GM03348 (cell line): Measurements from ENCODE around the gene LRMDA.

Experiments used
- DNase-seq: peaks from one replicate; pipeline ENCODE4 v3.0.0; 2012; ENCODE audit warnings: low spot score

Gene LRMDA

DNA sequence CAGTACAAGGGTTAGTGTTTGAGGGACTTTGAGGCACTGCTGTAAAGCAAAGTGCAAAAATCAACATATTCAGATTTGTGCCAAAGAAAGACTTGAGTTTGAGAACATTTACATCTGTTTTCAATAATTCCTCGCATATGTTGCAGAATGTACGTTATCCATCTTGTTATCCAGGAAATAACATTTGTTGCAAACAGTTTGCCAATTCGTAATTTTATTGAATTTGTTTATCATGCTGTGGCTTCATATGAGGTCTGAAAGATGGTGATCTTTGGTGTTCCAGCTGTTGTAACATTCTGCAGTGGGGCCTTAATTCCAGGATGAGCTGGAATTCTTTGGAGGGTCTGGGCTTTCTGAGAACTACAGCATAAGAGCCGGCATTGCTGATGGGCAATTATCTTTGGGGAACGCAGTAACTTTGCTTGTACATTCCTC, 396.2 kb downstream of the LRMDA start:
- DNase-seq, result no peak

DNA sequence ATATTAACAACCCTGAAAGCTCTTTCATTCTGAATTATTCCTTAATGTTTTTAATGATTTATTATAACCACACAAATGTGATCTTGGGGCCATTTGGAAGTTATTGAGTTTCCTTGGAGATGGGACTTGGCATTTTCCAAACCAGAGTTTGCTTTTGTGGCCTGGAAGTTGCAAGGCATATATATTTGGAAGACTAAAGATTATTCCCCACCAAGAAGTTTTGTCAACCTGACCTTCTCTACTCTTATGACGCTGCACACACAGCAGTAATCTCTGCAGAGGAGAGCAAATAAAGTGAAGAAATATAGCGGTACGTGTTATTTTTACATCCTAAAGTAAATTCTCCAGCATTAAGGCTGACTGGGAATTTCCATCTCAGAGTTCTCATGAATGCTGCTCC, 397.0 kb downstream of the LRMDA start:
- no peak for DNase-seq

DNA sequence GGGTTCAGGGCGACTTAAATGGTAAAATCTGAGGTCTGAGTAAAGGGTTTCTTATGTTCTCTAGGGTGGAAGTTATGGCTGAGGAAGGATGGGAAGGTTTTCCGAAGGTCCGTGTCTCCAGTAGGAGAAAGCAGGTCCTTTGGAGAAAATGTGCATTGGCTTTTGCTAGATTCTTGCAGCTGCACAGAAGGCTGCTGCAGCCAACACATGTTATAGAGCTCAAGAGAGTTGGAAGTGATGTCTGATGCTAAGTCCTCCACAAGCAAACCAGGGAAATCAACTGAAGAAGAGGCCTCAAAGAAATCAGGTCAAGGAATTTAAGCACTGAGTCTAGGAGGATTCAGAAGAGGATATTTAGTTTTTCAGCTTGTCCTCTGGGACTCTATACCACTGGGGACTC, 404.6 kb downstream of the LRMDA start:
- no peak for DNase-seq

DNA sequence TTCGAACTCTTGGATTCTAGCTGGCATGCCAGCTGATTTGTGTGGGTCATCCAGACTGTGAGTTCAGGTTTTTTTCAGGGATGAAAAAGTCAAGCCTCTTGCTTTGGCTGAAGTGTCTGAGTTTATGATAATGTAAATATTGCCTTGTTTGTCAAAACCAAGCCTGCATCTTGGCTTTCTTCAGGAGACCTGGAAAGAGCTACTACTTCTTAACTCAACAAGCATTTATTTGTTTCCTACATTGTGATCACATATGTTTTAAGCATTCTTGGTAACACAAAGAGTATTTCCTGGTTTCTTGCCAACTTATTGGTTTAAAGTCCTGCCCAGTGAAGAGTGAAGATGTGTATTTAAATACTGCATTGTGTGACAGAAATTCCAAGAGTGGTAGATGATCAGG, 407.1 kb downstream of the LRMDA start:
- DNase-seq, result no peak

DNA sequence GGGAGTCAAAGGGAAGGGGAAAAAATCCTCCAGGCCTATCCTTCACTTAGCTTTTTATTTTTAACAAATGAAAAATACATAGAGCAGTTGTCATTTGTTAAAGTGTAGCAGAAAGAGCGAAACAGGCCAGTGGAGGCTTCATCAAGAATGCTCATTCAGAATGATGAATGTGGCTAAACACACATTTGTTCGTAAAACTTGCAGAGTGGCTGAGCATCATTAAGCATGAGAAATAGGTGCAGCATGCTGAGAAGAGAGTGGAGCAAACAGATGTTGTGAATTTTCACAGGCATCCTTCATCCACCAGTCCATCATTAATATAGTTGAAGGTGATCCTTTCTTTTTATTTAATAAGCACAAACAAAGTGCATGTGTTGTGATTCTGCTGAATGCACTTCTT, 407.6 kb downstream of the LRMDA start:
- no peak for DNase-seq

DNA sequence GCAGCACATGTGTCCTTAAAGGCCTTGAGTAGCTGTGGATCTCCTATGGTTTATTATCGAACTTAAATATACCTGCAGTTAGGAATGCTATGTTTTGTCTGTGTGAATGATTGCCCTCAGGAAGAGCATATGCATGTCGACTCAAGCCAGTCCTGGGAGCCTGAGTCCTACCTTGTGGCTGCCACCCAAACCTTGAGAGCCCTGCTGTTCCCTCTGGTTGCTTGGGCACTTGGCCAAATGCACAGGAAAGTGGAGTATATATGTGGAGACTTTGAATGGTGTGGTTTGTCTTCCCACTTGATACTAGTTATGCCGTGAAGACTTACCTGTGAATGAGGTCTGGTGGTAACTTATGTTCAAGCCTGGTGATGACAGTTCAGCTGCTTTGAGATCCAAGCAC, 409.8 kb downstream of the LRMDA start:
- DNase-seq, result no peak

DNA sequence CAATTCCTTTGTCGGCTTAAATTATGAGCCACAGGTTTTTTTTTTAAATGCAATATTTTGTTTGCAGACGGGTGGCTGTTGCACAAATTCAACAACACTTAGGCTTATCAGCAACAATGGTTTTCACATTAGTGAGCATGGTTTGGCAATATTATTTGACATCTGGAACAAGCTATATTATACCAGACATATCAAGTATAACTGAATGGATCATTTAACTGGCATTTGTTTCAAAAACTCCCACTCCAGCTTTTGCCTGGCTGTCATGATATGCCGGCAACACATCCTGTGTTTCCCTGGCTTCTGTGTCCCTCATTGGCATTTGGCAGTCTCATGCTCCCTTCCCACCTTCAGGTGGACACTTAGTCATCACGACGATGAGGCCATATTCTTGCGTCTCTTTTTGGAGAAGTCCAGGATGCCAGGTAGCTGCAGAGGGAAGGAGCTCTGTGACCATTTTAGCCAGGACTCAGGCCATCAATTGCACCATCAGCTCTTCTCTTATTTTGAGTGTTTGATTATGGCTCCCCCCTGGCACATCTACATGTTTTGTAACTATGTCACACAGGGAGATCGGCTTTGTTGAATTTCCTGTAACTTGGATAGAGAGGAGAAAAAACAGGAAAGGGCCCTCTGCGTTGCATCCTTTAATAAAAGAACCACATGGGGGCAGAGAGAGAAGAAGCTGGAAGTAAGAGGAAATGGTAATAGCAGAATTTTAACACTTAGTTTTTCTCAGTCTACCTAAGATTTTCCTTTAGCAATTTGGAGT, 413.9 kb downstream of the LRMDA start:
- DNase-seq, result no peak

DNA sequence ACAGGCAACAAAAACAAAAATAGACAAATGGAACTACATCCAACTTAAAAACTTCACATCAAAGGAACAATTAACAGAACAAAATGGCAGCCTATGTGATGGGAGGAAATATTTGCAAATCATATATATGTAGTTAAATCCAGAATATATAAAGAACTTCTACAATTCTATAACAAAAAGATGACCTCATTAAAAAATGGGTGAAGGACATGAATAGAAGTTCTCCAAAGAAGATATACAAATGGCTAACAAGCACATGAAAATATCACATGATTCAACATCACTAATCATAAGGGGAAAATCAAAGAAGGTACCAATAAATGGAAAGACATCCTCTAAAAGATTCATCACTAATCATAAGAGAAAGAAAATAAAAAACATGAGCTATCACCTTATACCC, 416.1 kb downstream of the LRMDA start:
- no peak for DNase-seq

DNA sequence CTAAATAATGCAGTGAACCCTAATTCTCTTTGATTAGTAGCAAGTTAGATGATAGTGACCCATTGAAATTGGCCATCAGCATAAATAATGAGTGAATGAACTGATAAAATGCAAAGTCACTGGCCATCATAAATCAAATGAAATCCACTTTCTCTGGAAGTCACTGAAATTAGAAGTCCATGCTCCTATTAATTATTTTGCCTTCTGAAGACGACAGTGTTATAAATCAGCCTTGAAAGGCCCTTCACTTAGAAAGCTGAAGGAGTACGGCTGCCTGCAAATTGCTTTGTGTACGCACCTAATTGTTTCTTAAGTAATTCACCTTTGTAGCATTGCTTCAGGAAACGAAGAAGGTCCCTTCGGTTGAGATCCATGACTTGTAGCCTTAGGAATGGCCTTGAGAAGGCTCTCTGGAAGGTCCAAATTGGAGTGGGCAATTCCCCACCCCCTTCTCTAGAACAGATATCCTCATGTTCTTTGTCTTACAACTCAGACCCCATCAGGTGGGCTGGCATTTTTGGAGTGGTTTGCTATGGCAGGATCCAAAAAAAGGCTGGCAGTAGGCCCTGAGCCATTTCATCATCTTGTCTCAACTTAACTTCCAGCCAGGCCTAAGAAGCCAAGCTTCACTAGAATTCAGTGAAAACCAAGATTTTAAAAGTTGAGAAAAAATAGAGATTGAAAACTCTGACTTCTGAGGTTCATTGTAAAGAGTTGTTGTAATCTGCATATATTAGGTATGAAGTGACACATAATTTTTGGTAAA, 420.3 kb downstream of the LRMDA start:
- no peak for DNase-seq

DNA sequence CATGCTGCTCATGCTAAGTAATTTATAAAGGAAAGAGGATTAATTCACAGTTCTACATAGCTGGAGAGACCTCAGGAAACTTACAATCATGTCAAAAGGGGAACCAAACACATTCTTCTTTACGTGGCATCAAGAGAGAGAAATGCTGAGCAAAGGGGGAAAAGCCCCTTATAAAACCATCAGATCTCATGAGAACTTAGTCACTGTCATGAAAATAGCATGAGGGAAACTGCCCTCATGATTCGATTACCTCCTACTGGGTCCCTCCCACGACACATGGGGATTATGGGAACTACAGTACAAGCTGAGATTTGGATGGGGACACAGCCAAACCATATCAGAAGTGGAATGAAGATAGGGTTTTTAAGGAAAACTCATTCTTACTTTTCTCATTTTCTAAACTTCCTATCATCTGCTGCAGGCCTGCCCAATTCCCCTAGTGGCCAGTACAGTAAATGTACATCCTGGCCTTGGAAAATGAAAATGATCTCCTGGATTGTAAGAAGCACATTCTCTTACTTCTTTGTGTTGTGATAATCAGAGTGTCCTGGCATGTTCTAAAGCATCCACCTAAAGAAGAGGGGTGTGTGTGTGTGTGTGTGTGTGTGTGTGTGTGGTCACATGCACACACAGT, 421.5 kb downstream of the LRMDA start:
- no peak for DNase-seq

DNA sequence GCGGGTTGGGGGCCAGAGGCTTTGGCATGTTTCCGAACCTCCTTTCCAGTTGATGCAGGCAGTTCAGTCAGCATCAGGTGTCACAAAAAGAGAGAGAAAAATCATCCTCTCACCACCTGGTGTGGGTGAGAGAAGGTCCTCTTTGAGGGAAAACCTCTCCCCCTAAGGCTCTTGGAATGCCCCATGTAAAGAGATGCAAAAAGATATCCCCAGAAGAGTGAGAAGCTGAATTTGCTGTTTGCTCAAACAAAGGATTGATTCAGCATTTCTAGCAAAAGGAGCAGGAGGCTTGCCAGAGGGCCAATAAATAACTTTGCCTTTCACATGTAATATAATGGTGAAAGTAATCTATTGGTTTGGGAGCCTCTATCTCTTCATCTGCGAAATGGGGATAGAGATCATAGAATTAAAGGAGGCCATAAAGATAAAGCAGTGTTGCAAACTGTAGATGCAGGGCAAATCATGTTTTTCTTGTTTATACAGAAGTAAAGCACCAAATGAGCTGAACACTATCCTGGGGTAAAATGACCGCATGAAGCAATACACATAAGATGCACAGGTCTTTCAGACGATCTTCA, 425.9 kb downstream of the LRMDA start:
- DNase-seq, result no peak

DNA sequence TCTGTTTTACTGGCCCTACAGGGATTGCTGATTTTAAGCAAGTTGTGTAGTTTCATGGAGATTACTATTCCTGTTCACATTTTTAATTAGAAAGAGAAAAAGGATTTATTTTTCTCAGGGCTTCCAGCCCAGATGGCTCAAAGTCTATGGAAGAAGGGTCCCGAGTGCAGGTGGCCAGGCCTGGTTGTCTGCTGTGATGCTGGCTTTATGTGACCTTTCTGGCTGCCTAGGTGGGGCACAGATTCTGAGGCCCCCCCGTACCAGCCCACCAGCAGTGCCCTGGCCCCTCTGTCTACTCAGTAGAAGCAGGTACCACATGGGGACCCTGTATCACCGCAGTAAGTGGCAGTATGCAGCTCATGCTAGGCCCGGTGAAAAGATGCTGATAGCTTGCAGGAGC, 426.5 kb downstream of the LRMDA start:
- DNase-seq, result no peak

DNA sequence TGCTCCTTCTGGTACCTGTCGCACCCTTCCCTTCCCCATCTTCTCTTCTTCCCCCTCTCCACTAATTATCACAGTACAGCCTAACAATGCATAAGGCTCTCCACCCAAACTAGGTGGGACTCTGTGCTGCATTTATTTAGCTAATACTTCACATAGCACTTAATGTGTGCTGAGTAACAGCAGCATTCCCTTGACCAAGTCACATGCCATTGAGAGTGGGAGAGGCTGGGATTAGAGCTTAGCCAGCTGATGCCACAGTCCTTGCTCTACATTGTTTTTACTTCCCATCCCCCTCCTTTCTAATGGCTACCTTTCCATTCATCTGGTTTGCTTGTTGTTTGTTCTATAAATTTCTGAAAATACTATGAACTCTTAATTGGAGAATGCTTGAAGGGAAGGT, 426.9 kb downstream of the LRMDA start:
- no peak for DNase-seq

DNA sequence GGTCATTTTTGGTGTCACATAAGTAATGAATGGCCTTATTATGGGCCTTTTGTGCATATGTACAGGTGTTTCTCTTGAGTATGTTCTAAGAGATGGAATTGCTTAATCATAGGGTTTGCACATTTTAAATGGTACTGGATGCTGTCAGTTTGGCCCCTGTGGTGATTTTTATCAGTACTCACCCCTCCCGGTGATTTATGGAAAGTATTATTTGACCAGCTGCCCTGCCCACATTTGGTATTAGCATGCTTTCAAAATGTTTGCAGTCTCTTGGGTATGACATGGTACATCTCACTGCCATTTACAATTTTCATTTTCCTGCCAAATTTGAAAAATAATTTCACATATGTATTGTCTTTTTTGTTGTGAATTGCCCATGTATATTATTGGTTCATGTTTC, 427.7 kb downstream of the LRMDA start:
- DNase-seq, result no peak

DNA sequence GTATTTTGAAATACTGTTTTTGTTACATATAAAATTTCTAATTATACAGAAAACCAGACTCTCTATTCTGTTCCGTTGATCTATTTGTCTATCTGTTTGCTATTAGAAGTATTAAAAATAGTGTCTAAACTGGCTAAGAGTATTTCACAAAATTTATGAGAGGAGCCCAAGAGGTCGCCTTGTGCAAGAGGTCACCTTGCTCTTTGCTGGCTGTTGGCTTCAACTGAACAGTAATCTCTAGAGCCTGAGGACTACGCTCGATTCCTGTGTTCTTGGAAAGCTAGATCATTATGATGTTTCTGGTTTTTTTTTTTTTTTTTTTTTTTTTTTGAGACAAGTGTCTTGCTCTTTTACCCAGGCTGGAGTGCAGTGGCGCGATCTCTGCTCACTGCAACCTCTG, 428.6 kb downstream of the LRMDA start:
- no peak for DNase-seq

DNA sequence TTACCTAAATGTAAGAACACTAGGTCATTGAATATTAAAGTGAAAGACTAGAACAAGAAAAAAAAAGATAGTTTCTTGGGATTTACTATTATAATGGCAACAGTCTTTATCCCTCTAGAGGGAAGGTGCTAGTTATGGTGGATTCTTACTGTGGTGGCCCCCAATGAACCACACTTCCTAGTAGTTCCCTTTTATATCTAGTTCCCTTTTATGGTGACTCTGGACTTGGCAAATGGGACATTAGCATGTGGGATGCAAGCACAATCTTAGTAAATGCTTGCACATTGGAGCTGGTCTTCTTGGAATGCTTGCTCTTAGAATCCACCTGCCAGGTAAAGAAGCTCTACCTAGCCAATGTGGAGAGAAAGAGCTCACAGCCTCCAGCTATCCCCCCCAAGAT, 430.2 kb downstream of the LRMDA start:
- no peak for DNase-seq

DNA sequence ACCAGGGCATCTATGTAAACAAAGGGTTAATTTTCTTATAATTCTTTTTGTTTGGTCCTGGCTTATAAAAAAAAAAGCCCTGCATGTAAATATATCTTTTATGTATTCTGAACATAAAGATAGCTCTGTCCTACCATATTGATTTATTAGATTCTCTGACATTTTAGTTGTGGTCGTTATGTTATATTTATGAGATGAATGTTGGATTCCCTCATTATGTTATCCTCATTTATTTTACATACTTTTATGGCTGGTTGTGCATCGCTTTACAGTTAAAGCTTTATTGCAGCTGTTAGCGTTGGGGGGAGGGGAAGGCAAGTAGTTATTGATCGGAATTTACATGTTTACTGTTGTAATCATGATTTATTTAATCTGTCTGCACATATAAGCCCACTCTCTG, 431.5 kb downstream of the LRMDA start:
- DNase-seq, result no peak

DNA sequence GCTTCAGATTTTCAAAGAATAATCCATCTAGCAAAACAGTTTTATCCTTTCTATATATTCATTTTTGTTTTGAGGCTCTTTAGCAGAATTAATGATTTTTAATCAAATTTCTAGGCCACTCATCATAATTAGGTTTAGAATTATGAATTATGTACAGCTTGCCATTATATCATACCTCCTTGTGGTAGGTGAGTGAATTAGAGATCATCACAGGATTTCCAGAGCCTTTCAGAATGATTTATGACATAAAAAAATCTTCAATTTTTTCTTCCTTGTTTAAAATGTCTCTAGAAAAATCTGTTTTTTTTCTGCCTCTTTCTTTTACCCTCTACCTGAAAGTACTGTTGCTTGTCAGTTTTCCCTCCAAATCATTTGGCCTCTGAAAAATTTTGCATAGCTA, 433.3 kb downstream of the LRMDA start:
- no peak for DNase-seq

DNA sequence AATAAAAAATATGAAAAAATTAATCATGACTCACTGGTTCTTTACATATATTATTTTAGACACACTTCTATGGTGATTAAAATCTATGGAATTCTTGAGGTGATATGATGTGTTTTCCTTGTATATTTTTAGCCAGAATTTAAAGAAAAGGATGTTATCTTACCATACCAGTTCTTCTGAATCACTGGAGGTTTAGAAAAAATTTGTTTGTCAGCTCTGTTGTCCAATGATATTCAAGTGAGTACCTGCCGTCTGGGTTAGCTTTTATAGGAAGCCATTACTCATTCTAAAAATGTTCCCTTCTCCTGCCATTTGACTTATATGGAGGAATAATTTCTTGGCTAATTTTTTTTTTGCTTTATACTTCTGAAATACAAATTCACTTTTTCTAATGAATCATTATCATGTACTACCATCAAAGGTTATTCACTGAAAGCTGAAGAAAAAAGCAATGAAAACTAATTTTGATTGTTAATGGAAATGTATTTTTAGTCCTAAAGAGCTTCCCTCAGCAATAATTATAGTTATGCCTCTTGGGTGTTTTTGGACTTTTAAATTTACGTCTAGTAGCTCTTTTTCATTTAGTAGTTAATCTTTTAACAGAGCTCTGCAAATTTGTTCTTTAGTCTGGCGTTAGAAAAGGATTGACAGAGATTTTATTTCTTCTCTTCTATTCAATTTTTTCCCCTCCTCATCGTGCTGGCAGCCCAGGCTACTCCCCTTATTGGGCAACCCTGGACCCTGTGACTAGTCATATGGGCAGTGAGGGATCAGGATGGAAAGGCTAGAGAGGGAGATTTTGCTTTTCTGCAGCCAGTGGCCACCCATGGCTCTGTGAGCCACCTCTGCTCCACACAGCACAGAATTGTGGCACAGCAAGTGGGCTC, 434.2 kb downstream of the LRMDA start:
- DNase-seq, result no peak

DNA sequence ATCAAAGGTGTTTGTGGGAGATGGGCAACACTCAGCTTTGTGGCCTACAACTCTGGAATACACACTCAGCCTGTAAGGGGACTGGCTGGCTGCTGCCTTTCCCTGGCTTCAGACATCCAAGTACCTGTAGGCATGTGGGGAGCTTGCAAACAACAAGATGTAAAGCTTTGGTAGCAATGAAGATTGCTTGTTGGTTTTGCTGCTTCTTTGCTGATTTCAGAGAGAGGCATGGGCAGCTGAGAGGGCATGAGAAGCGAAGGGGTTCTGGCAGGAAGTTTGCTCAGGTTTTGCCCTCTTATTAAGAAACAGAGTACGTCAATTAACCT, 434.8 kb downstream of the LRMDA start:
- no peak for DNase-seq

DNA sequence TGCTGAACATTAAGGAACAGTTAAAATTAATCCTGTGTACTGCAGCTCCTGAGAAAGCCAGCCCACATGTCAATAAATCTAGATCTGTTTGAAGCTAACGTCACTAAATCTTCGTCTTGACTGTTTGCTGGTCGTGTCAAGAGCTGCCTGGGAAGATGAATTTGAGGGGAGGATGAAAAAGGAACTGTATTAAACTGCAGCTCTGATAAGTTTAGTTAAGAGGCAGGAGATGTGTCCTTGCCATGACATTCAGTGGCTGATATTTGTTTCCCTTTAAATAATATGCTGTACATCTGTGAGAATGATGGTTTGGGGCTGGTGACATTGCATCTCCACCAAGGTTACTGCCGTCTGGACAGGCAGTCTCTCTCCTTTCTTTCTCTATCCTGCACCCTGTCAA, 435.3 kb downstream of the LRMDA start:
- DNase-seq, result no peak

DNA sequence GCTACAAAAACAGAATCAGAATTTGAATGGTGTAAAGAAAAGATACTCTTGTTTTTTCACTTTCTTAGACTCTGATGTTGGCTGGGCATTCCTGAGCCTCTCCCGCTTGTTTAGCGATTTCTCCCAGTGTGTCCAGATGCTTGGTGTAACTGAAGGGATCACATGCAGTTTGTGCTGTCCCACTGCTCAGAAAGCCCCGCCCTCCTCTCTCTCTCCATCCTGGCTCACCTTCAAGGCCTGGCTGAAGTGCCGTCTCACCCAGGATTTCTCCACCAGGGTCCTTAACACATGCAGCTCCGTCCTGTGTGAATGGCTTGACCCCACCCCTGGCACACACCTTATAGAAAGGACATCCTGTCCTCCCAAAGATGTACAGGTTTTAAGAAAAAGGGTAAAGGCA, 437.1 kb downstream of the LRMDA start:
- no peak for DNase-seq
